HG03097 (cell line): ENCODE data around the gene GFM2.
"Not testable (repeated sequence)": the region's sequence is repeated elsewhere in the genome, so short reads cannot be mapped to it uniquely, and the experiment has no call there.

Source experiments
- ATAC-seq: cut with Tn5 transposase; IDR thresholded peaks from one replicate; pipeline ENCODE4 v1.9.1; 2021; ENCODE audit not compliant: unreplicated experiment, low FRiP score

Gene GFM2

GRCh38 chr5:74766849-74767578, at the start of gene GFM2, which contains the start of gene NSA2:
Gene GFM2, minus strand, starts transcription at chr5:74767117. Its CDS starts 3,375 bp downstream, at chr5:74763742.
Gene NSA2, plus strand, starts transcription at chr5:74767249. Its CDS starts 112 bp downstream, at chr5:74767361.
- peak; percentile 88 for ATAC-seq

- ATAC-seq, result no peak
Measured at GRCh38 chr5:74810915-74811314, 44.0 kb upstream of the GFM2 start.

GRCh38 chr5:74801941-74802340, 35.0 kb upstream of the GFM2 start:
- ATAC-seq, result no peak

- no peak for ATAC-seq
Measured at GRCh38 chr5:74801197-74801596, 34.3 kb upstream of the GFM2 start.

- ATAC-seq, result no peak
Measured at GRCh38 chr5:74798977-74799911, 32.3 kb upstream of the GFM2 start.

GRCh38 chr5:74791669-74792068, 24.8 kb upstream of the GFM2 start:
- not testable (repeated sequence) for ATAC-seq

- ATAC-seq, result no peak
Measured at GRCh38 chr5:74787424-74787823, 20.5 kb upstream of the GFM2 start.

- no peak for ATAC-seq
Measured at GRCh38 chr5:74786851-74787250, 19.9 kb upstream of the GFM2 start.

GRCh38 chr5:74778609-74779008, 11.7 kb upstream of the GFM2 start:
- ATAC-seq, result no peak

- ATAC-seq, result no peak
Measured at GRCh38 chr5:74772359-74772758, 5.4 kb upstream of the GFM2 start.

- peak; percentile 21 for ATAC-seq
Measured at GRCh38 chr5:74767579-74767913, 629 bp upstream of the GFM2 start.

- peak; percentile 38 for ATAC-seq
Measured at GRCh38 chr5:74766418-74766848, 484 bp downstream of the GFM2 start.

- no peak for ATAC-seq
Measured at GRCh38 chr5:74765929-74766328, 988 bp downstream of the GFM2 start.

GRCh38 chr5:74765201-74765600, 1.7 kb downstream of the GFM2 start:
- ATAC-seq, result no peak

- no peak for ATAC-seq
Measured at GRCh38 chr5:74763504-74763903, 3.4 kb downstream of the GFM2 start.

- no peak for ATAC-seq
Measured at GRCh38 chr5:74762599-74762998, 4.3 kb downstream of the GFM2 start.

GRCh38 chr5:74761241-74761640, 5.7 kb downstream of the GFM2 start:
- no peak for ATAC-seq

- ATAC-seq, result not testable (repeated sequence)
Measured at GRCh38 chr5:74748742-74749141, 18.2 kb downstream of the GFM2 start.

- no peak for ATAC-seq
Measured at GRCh38 chr5:74738406-74738805, 28.5 kb downstream of the GFM2 start.

GRCh38 chr5:74736759-74737158, 30.2 kb downstream of the GFM2 start:
- no peak for ATAC-seq

- ATAC-seq, result no peak
Measured at GRCh38 chr5:74725331-74725730, 41.6 kb downstream of the GFM2 start.

- no peak for ATAC-seq
Measured at GRCh38 chr5:74722271-74722670, 44.6 kb downstream of the GFM2 start.
